ENCODE results near the gene TOR4A. TPM values are rescaled to one million over a fixed set of nuclear protein-coding genes. Genes with fewer than 3 reads are reported as not detected.
"Not testable (repeated sequence)": the region's sequence is repeated elsewhere in the genome, so short reads cannot be mapped to it uniquely, and the experiment has no call there.

The TOR4A gene
- total RNA-seq, 1 donor from 2014 or later = 35.3 TPM

GRCh38 chr9:137237759-137238726 lies 39.5 kb upstream of the TOR4A start:
- DNase-seq (ENCODE audit: low read depth, low spot score) = no peak

DNA sequence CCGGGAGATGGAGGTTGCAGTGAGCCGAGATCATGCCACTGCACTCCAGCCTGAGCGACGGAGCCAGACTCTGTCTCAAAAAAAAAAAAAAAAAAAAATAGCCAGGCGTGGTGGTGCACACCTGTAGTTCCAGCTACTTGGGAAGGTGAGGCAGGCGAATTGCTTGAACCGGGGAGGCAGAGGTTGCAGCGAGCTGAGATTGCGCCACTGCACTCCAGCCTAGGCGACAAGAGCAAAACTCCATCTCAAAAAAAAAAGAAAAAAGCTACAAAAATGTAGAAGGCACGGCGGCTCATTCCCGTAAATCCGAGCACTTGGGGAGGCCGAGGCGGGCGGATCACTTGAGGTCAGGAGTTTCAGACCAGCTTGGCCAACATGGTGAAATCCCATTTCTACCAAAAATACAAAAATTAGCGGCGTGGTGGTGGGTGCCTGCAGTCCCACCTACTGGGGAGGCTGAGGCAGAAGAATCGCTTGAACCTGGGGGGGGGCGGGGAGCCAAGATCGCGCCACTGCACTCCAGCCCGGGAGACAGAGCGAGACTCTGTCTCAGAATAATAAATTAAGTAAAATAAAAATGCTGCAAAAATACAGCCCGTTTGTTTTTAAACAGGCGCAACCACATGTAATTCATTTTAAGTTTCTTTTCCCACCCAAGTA lies 37.9 kb upstream of the TOR4A start:
- not testable (repeated sequence) for DNase-seq (ENCODE audit: low read depth, low spot score)

DNA sequence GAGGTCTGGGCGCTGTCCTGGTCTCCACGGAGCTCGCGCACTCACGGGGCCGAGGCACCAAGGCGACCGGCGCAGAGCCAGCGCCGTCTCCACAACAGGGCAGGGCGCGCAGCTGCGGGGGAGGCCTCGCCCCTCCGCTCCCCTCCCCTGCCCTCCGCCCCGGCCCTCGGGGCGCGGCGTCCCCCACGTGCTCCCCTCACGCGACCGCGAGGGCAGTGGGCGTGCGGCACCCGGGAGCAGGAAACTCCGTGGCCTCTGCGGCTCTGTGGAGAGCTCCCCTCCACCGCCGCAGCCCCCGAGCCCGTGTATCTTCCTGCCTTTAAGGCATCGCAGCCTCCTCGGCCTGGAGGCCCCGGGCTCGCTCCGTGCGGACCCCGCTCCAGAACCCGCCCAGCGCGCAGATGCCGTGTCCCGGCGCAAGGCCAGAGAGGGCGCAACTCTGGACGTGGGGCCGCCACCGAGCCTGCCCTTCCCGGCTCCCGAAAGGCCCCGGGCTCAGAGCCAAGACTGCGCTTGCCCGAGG lies 37.1 kb upstream of the TOR4A start:
- DNase-seq (ENCODE audit: low read depth, low spot score) = peak; percentile 30

- peak; percentile 100 for DNase-seq (ENCODE audit: low read depth, low spot score)
Measured at GRCh38 chr9:137240841-137241489, 36.6 kb upstream of the TOR4A start, which contains the start of gene TUBB4B. Gene TUBB4B, plus strand, starts transcription at chr9:137241287. Its CDS starts 74 bp downstream, at chr9:137241361.

DNA sequence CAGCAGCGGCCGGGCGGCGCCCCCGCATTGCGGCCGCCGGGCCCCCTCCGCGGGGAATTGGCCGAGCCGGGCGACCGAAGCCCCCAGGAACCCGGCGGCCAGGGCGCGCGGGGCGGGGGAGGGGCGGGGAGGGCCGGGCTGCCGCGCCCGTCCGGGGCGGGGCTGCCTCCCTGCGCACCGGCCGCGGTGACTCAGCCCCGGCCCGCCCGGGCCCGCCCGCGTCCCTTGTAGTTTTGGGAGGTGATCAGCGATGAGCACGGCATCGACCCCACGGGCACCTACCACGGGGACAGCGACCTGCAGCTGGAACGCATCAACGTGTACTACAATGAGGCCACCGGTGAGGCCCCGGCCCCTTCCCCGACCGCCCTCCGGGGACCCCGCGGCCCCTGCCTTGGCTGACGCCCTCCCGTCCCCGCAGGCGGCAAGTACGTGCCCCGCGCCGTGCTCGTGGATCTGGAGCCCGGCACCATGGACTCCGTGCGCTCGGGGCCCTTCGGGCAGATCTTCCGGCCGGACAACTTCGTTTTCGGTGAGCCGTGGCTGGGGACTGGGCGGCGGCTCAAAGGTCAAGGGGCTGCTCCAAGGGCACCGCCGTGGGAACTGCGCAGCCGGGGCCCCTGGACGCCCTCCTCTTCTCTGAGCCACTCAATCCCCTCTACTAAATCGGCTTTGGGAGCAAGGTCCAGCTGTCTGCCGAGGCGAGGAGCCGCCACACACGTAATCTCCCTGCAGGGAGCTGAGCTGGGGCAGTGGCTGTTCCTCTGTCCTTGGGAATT lies 35.8 kb upstream of the TOR4A start:
- no peak for DNase-seq (ENCODE audit: low read depth, low spot score)

DNA sequence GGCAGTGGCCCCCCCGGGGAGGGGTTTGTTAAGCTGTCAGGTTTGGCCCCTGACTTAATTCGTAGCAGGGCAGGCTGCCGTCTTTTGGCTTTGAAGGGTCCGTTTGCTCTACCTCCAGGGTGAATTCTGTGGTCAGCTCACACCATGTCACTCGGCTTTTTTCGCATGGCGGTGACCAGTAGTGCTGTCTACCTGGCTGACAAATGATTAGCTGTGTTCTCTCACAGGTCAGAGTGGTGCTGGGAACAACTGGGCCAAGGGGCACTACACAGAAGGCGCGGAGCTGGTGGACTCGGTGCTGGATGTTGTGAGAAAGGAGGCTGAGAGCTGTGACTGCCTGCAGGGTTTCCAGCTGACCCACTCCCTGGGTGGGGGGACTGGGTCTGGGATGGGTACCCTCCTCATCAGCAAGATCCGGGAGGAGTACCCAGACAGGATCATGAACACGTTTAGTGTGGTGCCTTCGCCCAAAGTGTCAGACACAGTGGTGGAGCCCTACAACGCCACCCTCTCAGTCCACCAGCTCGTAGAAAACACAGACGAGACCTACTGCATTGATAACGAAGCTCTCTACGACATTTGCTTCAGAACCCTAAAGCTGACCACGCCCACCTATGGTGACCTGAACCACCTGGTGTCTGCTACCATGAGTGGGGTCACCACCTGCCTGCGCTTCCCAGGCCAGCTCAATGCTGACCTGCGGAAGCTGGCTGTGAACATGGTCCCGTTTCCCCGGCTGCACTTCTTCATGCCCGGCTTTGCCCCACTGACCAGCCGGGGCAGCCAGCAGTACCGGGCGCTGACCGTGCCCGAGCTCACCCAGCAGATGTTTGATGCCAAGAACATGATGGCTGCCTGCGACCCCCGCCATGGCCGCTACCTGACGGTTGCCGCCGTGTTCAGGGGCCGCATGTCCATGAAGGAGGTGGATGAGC lies 35.0 kb upstream of the TOR4A start:
- DNase-seq (ENCODE audit: low read depth, low spot score) = no peak

DNA sequence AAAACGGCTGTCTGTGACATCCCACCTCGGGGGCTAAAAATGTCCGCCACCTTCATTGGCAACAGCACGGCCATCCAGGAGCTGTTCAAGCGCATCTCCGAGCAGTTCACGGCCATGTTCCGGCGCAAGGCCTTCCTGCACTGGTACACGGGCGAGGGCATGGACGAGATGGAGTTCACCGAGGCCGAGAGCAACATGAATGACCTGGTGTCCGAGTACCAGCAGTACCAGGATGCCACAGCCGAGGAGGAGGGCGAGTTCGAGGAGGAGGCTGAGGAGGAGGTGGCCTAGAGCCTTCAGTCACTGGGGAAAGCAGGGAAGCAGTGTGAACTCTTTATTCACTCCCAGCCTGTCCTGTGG lies 34.3 kb upstream of the TOR4A start:
- not testable (repeated sequence) for DNase-seq (ENCODE audit: low read depth, low spot score)

- no peak for DNase-seq (ENCODE audit: low read depth, low spot score)
Measured at GRCh38 chr9:137243626-137244485, 33.7 kb upstream of the TOR4A start.

GRCh38 chr9:137244486-137245449 lies 32.8 kb upstream of the TOR4A start:
- DNase-seq (ENCODE audit: low read depth, low spot score) = no peak

GRCh38 chr9:137245450-137246421 lies 31.8 kb upstream of the TOR4A start:
- DNase-seq (ENCODE audit: low read depth, low spot score) = no peak

DNA sequence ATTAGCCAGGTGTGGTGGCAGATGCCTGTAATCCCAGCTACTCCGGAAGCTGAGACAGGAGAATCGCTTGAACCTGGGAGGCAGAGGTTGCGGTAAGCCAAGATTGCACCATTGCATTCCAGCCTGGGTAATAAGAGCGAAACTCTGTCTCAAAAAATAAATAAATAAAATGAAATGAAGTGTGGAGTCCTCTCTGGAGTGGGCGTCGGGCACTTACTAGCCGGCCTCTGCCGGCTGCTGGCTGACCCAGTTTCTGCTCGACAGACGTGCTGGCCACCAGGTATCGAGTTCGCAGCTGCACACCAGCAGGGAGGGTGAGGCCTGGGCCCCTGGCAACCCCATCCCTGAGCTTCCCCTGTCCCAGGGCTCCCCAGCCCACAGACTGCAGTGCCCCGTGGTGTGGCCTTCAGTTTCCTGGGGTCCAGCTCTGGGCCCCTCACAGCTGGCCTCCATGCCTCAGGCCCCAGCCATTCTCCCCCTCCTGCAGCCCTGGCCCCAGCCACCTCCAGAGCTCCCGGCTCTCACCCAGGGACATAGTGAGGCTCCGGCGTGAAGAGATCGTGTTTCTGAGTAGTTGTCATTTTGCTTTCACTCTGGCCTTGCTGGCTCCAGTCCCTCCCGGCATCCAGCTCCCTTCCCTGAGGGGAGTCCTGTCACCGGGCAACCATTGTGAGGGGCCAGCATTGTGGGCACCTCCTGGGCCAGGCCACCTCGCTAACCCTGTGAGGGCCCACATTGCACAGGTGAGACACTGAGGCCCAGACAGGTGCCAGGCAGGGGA lies 30.2 kb upstream of the TOR4A start:
- DNase-seq (ENCODE audit: low read depth, low spot score) = no peak

GRCh38 chr9:137247916-137248175 lies 29.7 kb upstream of the TOR4A start:
- no peak for DNase-seq (ENCODE audit: low read depth, low spot score)

- no peak for DNase-seq (ENCODE audit: low read depth, low spot score)
Measured at GRCh38 chr9:137250329-137251193, 27.0 kb upstream of the TOR4A start.

- no peak for DNase-seq (ENCODE audit: low read depth, low spot score)
Measured at GRCh38 chr9:137251194-137251461, 26.4 kb upstream of the TOR4A start, which contains the start of gene STPG3. Gene STPG3, plus strand, starts transcription at chr9:137251286. Its CDS starts 1 bp downstream, at chr9:137251287.
